GM21423 (cell line): ENCODE results near the gene CAPN8.

Source experiments
- ATAC-seq: cut with Tn5 transposase; IDR thresholded peaks from one replicate; pipeline ENCODE4 v1.9.1; 2021; ENCODE audit warnings: mild to moderate bottlenecking, moderate library complexity; ENCODE audit not compliant: unreplicated experiment

Gene CAPN8

DNA sequence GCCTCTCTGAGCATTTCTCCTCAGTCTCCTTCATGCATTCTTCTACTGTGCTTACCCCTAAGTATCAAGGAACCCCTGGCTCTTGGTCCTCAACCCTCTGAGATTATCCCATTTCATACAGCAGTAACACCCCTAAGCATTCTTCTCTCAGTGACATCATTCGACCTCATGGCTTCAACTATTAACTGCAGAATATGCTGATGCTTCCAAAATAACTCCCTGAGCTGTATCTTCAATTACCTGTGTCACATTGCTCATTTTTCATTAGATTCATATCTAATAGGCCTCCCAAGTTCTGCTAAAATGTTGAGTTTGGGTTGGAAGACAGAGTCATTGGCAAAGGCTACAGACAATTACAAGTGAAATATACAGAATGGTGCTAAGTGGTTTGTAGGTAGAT, 7.5 kb downstream of the CAPN8 start:
- no peak for ATAC-seq

DNA sequence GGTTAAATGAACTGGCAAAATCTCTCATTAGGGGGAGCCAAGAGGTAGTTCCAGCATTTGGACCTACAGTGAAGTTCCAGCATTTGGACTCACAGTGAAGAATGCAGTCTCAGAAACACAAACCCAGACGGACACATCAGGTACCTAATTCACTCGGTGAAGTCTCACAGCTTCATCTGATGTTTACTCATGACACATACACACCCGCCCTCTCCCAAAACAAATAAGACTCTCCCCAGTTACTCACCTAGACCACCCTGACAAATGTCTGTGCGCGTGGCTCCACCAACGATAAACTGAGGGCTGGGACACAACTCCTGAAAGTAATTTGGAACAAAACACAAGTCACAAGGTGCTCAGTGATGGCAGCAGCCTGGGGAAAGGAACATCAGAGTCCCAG, 11.4 kb downstream of the CAPN8 start:
- ATAC-seq: no peak

DNA sequence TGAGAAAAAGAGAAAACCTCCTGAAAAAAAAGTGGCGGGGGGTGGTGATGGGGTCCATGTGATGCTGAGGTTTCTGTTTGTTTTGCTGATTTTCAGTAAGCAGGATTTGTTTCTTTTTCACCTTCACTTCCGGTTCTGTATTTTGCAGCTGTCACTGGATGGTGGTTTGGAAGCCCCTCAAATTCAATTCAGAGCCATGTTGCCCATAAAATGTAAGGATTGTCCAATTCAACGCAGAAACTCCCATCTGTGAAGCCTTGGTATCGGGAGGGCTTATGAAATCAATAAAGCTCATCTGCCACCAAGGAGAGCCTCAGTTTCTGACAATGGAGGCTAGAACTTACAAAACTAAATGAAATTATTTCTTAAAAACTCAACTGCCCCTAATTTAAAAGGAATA, 12.1 kb downstream of the CAPN8 start:
- ATAC-seq: no peak

DNA sequence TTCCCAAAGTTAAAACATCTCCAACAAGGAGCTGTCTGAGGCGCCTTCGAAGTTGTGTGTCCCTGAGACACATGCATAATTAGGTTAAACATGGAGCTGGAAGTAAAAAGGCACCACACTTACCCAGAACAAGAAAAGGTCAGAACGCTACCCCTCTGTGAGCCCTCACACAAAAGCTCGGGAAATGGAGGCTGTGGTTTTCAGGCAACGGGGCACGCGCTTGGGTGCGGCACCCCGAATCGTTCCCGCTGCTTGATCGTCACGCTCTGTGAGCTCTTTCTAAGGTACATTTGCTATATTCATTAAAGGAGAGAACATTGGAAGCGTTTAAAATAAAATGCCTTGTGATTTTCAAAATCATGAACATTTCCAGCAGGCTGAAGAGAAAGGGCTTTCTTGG, 12.5 kb downstream of the CAPN8 start:
- ATAC-seq: no peak

DNA sequence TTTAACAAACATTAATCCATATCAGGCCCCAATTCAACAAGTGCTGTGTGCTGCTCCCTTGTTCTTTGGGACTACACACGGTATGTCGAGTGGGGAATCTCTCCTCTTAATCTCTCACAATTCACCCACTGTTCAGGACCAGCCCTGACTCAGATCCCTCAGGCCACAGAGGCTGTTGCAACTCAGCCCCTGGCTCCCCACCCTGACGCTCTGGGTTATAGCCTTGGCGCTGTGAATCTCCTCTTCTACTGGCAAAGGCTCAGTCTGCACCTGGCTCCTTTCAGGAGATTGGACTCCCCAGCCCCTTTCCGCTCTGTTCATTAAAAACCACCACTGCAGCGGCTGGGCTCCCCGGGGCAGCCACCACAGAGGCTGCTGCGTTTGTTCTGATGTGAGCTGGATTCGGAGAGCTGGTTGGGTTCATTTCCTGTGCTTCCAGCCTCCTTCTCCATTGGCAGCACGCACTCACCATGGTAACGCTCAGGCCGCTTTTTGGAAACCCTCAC, 13.0 kb downstream of the CAPN8 start:
- ATAC-seq: no peak

DNA sequence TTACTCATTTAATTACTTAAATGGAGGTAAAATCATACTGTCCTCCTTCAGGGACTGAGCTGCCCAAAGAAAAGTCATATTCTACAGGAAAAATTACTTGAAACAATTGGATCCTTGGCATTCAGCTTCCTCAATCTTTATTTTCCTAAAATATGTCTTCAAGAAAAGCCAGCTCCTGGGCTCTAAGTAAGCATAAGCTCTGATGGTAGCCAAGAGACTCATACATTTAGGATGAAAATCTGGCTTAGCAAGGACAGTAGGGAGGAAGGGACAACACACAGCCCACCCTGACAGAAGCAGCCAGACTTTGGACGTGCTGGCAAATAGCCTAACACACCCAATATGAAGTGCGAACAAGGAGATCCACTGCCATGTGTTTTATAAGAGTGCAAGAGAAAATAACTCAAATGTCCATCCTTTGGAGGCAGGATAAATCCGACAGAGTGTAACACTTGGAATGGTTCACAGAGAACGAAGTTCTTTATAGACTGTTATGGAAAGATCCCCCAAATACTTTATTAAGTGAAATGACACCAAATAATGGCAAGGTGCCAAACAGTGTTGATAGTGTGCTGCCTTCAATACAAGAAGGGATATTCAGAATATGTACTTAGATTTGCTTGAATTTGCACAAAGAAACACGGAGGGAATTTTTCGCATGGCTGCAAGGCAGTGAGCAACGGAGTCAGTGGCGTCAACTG, 14.1 kb downstream of the CAPN8 start:
- no peak for ATAC-seq

DNA sequence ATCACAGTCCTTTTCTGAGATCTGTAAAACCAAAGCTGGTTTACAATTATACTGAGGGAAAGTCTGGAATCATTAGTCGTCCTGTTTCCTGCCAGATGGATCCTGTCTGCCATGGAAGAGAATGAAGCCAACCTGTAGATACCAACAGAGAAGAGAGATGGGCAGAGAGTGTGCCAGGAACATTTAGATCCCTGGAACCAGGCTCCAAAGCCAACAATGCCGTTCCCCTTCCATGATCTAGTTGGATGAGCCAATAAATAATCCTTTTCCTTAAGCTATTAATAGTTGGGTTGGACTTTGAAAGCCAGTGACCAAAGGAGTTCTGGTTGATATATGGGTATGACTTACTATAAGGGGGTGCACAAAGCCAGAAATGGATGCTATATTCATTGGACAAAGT, 15.0 kb downstream of the CAPN8 start:
- no peak for ATAC-seq

DNA sequence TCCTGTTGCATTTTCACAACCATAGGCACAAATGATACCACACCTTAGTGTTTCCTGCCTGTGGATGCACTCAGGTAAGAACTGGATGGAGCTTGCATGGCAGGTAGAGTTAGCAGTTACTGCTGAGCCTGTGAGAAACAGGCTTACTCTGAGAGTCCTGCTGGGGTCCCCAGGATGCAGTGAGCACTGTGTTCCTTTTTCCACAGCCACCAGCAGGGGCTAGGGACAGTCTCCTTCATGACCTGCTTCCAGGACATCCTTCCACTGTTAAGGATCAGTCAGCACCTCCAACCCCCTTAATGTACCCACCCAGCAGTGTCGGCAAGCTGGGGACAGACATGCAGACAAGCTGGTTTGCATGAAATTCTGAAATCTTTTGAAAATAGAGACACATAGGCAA, 16.3 kb downstream of the CAPN8 start:
- no peak for ATAC-seq

DNA sequence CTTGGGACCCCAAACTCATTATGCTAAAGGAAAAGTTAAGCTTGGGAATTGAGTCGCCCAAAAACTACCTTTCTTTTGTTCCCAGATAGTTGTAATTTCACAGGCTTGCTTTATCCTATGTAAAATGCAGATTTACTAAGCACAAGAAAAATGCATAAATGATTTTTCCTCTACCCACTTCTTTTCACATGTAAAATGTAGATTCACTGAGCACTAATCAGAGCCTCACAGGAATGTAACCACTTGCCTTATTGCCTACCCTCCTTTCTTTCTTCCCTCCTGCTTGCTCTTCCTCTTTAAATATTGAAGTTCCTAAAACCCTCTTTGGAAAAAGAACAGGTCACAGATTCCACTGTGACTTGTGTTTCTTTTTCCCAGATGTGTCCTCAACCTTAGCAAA, 18.3 kb downstream of the CAPN8 start:
- ATAC-seq: no peak

DNA sequence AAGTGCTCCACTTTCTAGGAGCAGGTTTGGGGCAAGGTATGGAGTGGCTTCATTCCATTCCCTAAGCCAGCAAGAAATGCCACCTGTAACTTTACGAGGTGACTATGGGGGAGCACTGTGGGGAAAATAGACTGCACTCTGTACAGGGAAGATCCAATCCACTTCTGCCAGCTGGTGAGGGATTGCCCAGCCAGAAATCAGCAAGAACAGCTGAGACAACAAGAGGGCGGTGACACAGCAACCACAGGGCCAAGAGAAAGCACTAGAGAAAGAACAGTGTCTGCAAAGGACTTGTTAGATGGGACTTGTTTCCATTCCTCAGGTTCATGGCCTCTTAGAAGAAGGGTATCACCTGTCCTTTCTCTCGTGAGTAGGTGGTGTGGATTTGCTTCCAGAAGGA, 19.6 kb downstream of the CAPN8 start:
- ATAC-seq: no peak

DNA sequence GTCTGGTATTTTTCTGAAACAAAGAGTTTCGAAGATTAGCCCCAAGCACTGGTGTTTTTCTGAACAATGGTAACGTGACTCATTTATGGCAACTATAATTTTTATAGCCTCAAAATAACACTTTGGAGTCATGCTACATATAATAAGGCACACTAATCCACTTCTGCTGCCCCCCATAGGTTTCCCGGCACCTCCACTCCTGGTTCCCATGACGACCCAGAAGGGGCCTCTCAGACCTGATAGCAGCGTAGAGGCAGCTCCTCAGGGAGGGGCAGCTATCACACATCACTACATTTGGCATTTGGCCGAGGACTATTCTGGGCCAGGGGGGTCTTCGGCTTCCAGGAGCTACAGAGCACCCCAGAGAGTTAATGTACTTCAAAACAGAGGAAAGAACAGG, 23.3 kb downstream of the CAPN8 start:
- no peak for ATAC-seq

DNA sequence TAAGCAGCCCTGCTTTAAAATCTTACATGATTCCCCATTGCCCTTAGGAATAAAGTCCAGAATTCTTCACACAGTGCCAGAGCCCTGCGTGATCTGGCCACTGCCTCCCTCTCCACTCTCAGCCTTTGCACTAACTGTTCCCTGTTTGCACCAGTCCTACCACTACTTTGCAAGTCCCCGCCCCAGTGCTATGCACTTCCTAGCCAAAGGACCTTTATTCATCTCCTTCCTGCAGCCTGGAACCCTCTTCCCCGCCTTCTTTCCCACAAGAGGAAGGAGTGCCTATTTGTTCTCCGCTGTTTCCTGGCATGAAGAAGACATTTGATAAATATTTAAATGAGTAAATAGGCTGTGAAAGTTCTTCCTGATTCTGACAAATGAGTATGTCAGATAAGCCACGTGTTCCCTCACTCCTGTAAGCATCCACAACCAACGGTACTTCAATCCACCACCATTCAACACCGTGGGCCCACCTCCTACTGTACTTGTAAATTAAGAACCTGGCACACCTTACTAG, 23.9 kb downstream of the CAPN8 start:
- ATAC-seq: no peak

DNA sequence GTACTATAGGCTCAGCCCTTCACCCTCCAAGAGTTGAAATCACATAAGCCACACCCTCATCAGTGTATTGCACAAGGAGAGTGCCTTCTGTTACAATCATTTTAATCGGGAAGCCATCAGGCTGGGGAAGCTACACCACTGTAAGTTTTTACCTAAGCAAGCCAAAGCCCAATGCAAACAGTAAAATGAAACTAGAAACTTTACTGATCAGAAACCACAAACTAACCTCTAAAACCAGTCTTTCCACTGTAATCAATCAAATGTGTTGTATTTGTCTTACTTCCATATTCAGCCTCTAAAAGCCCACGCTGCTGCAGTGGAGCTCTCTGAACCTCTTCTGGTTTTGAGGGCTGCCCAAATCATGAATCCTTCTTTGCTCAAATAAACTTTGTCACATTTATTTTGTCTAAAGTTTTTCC, 26.2 kb downstream of the CAPN8 start:
- no peak for ATAC-seq

DNA sequence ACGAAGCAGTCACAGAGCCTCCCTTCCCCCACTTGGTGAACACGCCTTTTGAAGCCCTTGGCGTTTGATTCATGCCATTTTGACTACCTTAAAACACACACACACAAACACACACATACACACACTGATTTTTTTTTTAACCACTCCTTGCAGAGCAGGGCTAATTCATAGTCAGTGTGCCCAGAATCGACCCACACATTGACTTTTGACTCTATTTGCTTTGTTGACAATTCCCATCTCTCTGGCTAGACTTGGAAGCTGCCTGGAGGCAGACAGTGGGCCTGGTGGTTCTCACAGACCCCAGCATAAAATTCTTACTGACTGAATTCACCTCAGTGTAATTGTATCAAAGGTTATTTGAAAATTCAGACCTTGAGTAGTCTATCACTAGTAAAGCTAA, 30.3 kb downstream of the CAPN8 start:
- no peak for ATAC-seq

DNA sequence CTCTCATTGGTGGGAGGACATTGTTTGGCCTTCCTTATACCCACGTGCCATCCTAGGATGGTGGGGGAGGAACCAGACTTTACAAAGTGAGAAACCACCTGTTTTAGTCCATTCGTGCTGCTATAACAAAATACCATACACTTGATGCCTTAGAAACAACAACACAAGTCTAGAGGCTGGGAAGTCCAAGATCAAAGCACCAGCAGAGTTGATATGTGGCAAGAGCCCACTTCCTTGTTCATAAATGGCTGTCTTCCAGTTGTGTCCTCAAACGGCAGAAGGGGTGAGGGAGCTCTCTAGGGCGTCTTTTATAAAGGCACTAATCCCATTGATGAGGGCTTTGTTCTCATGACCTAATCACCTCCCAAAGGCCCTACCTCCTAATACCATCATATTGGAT, 31.1 kb downstream of the CAPN8 start:
- no peak for ATAC-seq

DNA sequence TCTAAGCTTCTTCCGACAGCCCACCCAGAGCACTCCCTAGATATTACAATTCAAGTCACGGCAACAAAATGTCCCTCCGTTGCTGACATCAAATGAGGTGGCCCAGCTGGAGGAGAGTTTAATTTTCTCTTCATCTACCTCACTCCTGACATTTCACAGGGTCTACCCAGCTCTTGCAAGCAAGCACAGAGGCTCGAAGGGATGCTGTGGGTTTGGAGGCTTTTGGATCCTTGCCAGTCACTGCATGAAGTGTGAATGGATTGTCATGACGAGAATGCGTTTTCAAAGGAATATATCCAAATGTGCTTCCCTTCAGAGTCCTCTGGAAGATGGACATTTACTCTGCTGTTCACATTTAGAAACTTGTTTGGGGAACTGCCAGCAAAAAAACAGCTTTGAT, 33.5 kb downstream of the CAPN8 start:
- no peak for ATAC-seq

DNA sequence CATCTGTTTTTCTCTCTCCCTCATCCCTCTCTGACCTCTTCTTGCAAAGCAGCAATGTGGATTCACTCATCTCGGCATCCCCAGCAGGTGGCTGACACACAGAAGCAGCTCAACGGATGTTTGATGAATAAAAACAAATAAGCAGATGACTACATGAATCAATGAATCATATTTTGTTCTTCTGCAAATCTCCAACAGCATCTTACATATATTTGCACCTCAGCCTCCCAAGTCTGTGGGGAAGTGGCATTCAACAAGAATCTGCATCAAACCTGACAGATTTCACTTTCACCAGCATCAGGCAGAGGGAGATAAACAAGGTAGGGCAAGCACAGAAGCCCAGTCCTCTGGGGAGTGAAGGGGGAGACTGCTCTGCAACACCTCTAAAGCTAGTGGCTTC, 34.0 kb downstream of the CAPN8 start:
- no peak for ATAC-seq

DNA sequence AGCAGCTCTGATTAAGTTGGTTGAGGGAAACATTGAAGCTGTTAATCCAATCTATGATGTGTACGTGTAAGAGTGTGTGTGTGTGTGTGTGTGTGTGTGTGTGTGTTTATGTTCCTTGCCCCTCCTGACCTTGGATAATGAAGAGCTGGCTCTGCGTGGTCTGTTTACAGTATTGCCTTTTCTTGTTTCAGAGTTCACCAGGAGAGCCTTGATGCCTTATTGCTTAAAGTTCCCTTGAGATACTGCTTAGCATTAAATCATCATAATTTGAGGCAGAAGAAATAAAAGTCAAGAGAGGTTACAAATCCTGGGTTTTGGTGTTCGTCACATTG, 36.4 kb downstream of the CAPN8 start:
- ATAC-seq: no peak

DNA sequence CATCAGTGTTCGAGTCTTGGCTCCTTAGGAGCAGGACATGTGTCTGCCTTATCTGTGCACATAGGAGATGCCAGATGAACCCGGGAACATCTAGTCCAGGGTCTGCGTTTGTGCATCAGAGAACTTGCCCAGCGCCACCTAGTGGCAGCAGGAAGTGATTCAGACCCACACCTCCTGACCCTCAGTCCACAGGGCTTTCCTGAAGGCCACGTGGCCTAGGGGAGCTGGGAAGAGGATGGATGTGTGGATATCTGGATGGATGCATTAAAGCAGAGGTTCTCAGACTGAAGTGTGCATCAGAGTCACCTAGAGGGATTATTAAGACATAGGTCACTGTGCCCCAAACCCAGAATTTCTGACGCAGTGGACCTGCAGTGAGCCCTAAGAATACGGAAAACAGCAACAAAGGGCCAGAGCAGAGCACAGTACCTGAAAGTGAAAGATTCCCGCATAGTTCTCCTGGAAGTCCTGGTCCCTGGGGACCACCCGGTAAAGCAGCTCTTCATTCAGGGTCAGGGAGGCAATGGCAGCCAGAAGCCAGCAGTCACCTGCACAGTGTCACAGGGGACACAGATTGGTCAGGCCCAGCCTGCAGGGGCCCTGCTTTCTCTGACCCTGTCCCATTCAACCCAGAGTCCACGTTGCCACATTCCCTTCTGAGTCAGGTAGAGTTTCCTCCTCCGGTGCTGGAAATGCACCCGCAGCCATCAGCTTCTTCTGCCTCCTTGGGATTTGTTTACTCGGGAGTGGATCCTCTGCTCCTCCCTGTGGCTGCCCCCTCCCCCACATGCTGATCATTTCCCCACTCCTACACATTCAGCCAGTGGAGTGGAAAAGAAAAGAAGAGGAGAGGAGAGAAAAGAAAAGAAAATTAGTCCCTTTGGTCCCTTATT, 37.0 kb downstream of the CAPN8 start:
- no peak for ATAC-seq

DNA sequence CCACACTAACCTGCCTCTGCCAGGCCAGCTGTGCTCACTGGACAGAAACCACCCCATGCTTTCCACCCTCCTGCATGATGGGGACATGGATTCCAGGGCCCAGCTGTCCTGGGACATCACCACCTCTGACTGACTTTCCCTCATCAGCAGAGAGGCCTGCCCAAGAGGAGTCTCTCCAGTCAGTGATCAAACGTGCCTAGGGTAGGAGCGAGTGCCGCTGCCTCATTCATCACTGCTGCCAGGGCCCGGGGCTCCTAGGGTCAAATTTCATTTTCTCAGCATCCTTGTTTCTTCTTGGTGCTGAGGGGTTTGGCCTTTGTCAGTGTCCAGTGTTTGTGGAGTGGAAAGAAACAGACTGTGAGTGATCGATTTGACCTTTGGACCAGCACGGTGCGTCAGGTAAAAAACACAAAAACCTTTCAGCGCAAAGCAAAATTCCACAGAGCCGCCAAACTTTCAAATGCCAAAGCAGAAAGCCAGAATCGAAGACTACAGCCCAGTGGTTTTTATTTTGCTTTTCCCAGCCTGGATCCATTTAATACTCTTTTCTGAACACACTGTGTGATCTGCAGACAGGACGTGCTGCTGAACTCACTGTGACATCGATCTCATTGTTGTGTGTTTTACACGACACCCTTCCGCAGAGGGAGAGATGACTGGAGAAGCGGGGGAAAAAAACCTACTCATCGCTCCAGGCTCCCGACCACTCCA, 43.2 kb downstream of the CAPN8 start:
- no peak for ATAC-seq

DNA sequence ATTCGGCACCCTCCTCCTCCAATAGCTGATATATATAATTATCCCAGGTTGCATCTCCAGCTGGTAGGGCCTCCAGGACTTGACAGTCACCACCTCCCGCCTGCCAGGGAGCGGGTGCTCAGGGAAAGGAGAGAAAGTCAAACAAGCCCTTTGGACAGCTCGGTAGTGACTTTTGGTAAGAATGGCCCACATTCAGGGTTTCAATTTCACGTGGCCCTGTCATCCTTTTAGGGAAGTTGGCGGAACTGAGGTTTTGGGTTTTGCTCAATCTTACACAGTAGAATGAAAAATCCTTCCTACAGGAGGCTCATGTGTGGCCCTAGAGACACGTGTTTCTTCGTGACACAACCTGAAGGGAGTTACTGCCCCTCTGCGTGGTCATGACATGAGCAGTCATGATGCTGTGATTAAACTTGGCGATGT, 44.2 kb downstream of the CAPN8 start:
- ATAC-seq: peak; percentile 82
